HepG2 (cell line): ENCODE results near the gene SFTPA2. TPM values are rescaled to one million over a fixed set of nuclear protein-coding genes. Genes with fewer than 3 reads are reported as not detected.
"Not testable (repeated sequence)": the region's sequence is repeated elsewhere in the genome, so short reads cannot be mapped to it uniquely, and the experiment has no call there.

ENCODE experiments used
- ATAC-seq: fragments of 200-7000 bp; cut with Tn5 transposase; 3 replicates; pipeline ENCODE4 v1.9.1; 2020; ENCODE audit warnings: mild to moderate bottlenecking, moderate library complexity
- BruUV-seq: library from RNA; stranded (reverse); fragments of 400-500 nt; replicated peaks from 2 replicates; lab custom pipeline; 2021; lab: Mats Ljungman, UMichigan
- CTCF ChIA-PET: fragments of 300-600 bp; formaldehyde crosslinking; extraction: SDS; loops from one replicate; lab custom pipeline; 2021; ENCODE audit warnings: low total read pairs, inconsistent platforms, low intra/inter-chr PET ratio; lab: Yijun Ruan, JAX
- POLR2A ChIA-PET: fragments of 350-600 bp; sonication (Branson Sonifier 250); formaldehyde crosslinking; loops from one replicate; lab custom pipeline; 2020; ENCODE audit warnings: antibody characterized with exemption, inconsistent platforms; lab: Yijun Ruan, JAX
- DNase-seq: peaks from one replicate; pipeline ENCODE4 v3.0.0-alpha.2; 2015; ENCODE audit warnings: low spot score
- FAIRE-seq: peaks from 3 replicates; lab custom pipeline; 2011; peaks lifted over from hg19 to GRCh38; lab: Jason Lieb, UNC
- H2AFZ ChIP-seq: one replicate; pipeline ENCODE4 v1.6.1; 2011; ENCODE audit warnings: low read length, inconsistent platforms
- H3K27ac ChIP-seq: fragments of 300-600 bp; 3 replicates; pipeline ENCODE4 v1.8.0; 2011; ENCODE audit warnings: mixed run types, mild to moderate bottlenecking, mixed read lengths, low read length, inconsistent platforms; ENCODE audit not compliant: insufficient read depth; ENCODE audit errors: extremely low read length
- H3K27me3 ChIP-seq, 2 experiments: fragments of 200-600 bp in 1 of 2; 2 replicates in 1 of 2; 3 replicates in 1 of 2; pipeline versions ENCODE4 v1.6.0 to v1.8.0; 2011; ENCODE audit warnings: low read length in 2 of 2, mild to moderate bottlenecking in 2 of 2, moderate library complexity in 2 of 2, inconsistent platforms in 1 of 2; ENCODE audit not compliant: insufficient read depth in 2 of 2, control insufficient read depth in 1 of 2
- H3K36me3 ChIP-seq, 2 experiments: fragments of 200-600 bp in 1 of 2; replicated peaks in 1 of 2; 2 replicates in 1 of 2; 3 replicates in 1 of 2; pipeline versions ENCODE4 v1.5.1 to v1.8.0; 2011; ENCODE audit warnings: low read length in 2 of 2, inconsistent platforms in 1 of 2; ENCODE audit not compliant: insufficient read depth in 2 of 2, control insufficient read depth in 1 of 2
- H3K4me1 ChIP-seq: 2 replicates; pipeline ENCODE4 v1.5.1; 2012; ENCODE audit warnings: low read length, inconsistent platforms; ENCODE audit not compliant: insufficient read depth
- H3K4me2 ChIP-seq: 2 replicates; pipeline ENCODE4 v1.6.0; 2011; ENCODE audit warnings: low read depth, low read length, inconsistent platforms
- H3K4me3 ChIP-seq, 3 experiments: fragments of 200-600 bp in 1 of 3; sonication (generic), shearing (Covaris generic) in 1 of 3; replicated peaks in 1 of 3; 2 replicates each; pipeline ENCODE4 v1.5.1; 2011 to 2016; ENCODE audit warnings: low read length in 3 of 3, inconsistent platforms in 2 of 3, low read depth in 2 of 3, mild to moderate bottlenecking in 2 of 3, control low read depth in 1 of 3, mixed read lengths in 1 of 3; ENCODE audit not compliant: insufficient read depth in 1 of 3
- H3K79me2 ChIP-seq: one replicate; pipeline ENCODE4 v1.6.1; 2011; ENCODE audit warnings: low read length, inconsistent platforms; ENCODE audit not compliant: insufficient read depth
- H3K9ac ChIP-seq: 2 replicates; pipeline ENCODE4 v1.6.0; 2011; ENCODE audit warnings: mild to moderate bottlenecking, low read depth, low read length, inconsistent platforms; ENCODE audit not compliant: insufficient read depth
- H3K9me3 ChIP-seq: 2 replicates; pipeline ENCODE4 v1.5.1; 2012; ENCODE audit warnings: mild to moderate bottlenecking, low read length
- H4K20me1 ChIP-seq: 2 replicates; pipeline ENCODE4 v1.6.0; 2011; ENCODE audit warnings: inconsistent platforms, mild to moderate bottlenecking, low read length, moderate library complexity; ENCODE audit not compliant: insufficient read depth
- NCOA5 ChIP-seq: sonication (generic); formaldehyde crosslinking; IDR thresholded peaks from 2 replicates; pipeline ENCODE4 v1.4.0; 2020; ENCODE audit warnings: missing genetic modification reagents
- PRPF4 ChIP-seq: fragments of 200-400 bp; formaldehyde crosslinking; IDR thresholded peaks from 2 replicates; pipeline ENCODE4 v1.6.1; 2016; ENCODE audit warnings: low read length, low read depth; ENCODE audit not compliant: poor library complexity, severe bottlenecking
- RARA ChIP-seq: IDR thresholded peaks from 2 replicates; pipeline ENCODE4 v1.6.1; 2016; ENCODE audit warnings: missing genetic modification reagents, missing compliant biosample characterization
- SMYD3 ChIP-seq: sonication (generic); formaldehyde crosslinking; IDR thresholded peaks from 2 replicates; pipeline ENCODE4 v1.8.1; 2023; ENCODE audit warnings: mild to moderate bottlenecking, missing genetic modification reagents
- ZBTB1 ChIP-seq: sonication (generic); formaldehyde crosslinking; IDR thresholded peaks from 2 replicates; pipeline ENCODE4 v1.4.0; 2020; ENCODE audit warnings: missing genetic modification reagents, borderline replicate concordance
- ZNF776 ChIP-seq: sonication (generic); formaldehyde crosslinking; IDR thresholded peaks from 2 replicates; pipeline ENCODE4 v1.4.0; 2020; ENCODE audit warnings: mild to moderate bottlenecking, missing genetic modification reagents
- WGBS: methylation state at CpG from one replicate; pipeline ENCODE4 v1.1.6; 2017; ENCODE audit warnings: low lambda C conversion rate; 5-methylcytosine and 5-hydroxymethylcytosine counted together
- in situ Hi-C: cut with HindIII; loops from 2 replicates; pipeline ENCODE4 v1.10.0; 2017; ENCODE audit warnings: low pct_unique_long_range_greater_than_20kb; ENCODE audit not compliant: extremely low pct_ligation_motif_present
- intact Hi-C: fragments of 100-400 bp; cut with micrococcal nuclease; formaldehyde crosslinking; loops from one replicate; pipeline ENCODE4 v1.10.0; 2022; ENCODE audit not compliant: unreplicated experiment
- polyA plus RNA-seq, 8 experiments: library from polyadenylated mRNA; depleted of rRNA in 3 of 8; stranded (reverse) in 7 of 8; unstranded in 1 of 8; fragments of >200 nt; fragmentation: Illumina TruSeq in 4 of 8; extraction: Trizol in 4 of 8; gene quantifications; 2 replicates each; pipeline versions ENCODE4 v1.2.1 to v1.2.3, GENCODE V29; 2011 to 2016; ENCODE audit warnings: low read depth in 4 of 8, missing spikeins in 1 of 8, mixed read lengths in 1 of 8; ENCODE audit not compliant: insufficient read depth in 1 of 8
- total RNA-seq, 5 experiments: library from RNA; depleted of rRNA; stranded (reverse); fragments of >200 nt; fragmentation: Illumina TruSeq; extraction: Trizol; gene quantifications; 2 replicates each; pipeline ENCODE4 v1.2.3, GENCODE V29; 2016; ENCODE audit warnings: low read depth in 1 of 5
- TF ChIP-seq, protein P1 (sequence below): sonication (generic); formaldehyde crosslinking; IDR thresholded peaks from 2 replicates; pipeline ENCODE4 v1.8.0; 2022; ENCODE audit warnings: mild to moderate bottlenecking, missing genetic modification reagents
- TF ChIP-seq, protein P2 (sequence below): IDR thresholded peaks from 2 replicates; pipeline ENCODE4 v1.6.1; 2016; ENCODE audit warnings: missing compliant biosample characterization, missing genetic modification reagents, borderline replicate concordance

Gene SFTPA2
- total and polyA plus RNA-seq, 2 of the 13 experiments (the other 11 are each of a cell fraction or from before 2014, with no cell fraction given) = 0.04 TPM; not detected in 1

GRCh38 chr10:79594565-79594964, 34.4 kb upstream of the SFTPA2 start:
- intact Hi-C loops, CTCF ChIA-PET, DNase-seq, H3K9me3 ChIP-seq, BruUV-seq, POLR2A ChIA-PET, H3K9ac ChIP-seq, H3K79me2 ChIP-seq, H4K20me1 ChIP-seq, in situ Hi-C loops, H3K4me3 ChIP-seq, H3K27ac ChIP-seq, FAIRE-seq, ATAC-seq, H2AFZ ChIP-seq, H3K4me1 ChIP-seq, H3K4me2 ChIP-seq, H3K36me3 ChIP-seq: not testable (repeated sequence)
- 0 out of 5 replicates have a peak, but pooled peaks cover 0 to 11% of the 10 kb centered on the region in 2 experiments for H3K27me3 ChIP-seq
- 0% methylated on average over 2 of the region's 3 CpGs for WGBS

DNA sequence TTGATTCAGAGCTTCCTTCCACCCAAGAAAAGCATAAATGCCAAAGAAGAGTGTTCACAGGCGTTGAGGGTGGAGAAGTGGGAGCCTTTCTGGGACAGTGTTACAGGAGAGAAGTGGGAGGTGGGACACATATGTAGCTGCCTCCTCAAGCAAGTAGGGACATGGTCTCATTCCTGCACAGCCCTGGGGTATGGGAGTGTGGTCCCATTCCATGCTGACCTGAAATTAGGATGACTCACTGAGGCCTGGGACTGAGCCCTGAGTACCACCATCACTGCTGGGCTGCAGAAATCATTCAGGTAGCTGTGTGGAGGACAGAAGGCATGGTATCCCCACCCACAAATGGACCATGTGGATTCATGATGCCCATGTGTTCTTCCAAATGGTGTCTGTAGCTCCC, 33.2 kb upstream of the SFTPA2 start:
- in situ Hi-C loops = no loop called here
- DNase-seq (no peak), FAIRE-seq (no peak), ATAC-seq (no peak)
- Histone ChIP-seq H3K4me1 (no peaks in the 10 kb centered on the region), H3K27me3 (peaks cover 0 to 17% of the 10 kb centered on the region in 2 experiments; a peak in 1 of 5 replicates), H3K4me2 (no peak overlapping the region), H3K79me2 (no peaks in the 10 kb centered on the region), H3K27ac (no peak overlapping the region), H2AFZ (no peak overlapping the region), H3K36me3 (no peaks in the 10 kb centered on the region), H3K4me3 (no peak overlapping the region), H4K20me1 (no peaks in the 10 kb centered on the region), H3K9ac (no peak overlapping the region), H3K9me3 (no peaks in the 10 kb centered on the region)
- POLR2A ChIA-PET = no interaction called here
- no TSS peak for BruUV-seq
- WGBS = 0% methylated on average over 1 of the region's 1 CpG
- CTCF ChIA-PET = no interaction called here
- TF ChIP-seq ZBTB1 (CRISPR knock-in tag) = no peak
- TF ChIP-seq, protein P1, sequence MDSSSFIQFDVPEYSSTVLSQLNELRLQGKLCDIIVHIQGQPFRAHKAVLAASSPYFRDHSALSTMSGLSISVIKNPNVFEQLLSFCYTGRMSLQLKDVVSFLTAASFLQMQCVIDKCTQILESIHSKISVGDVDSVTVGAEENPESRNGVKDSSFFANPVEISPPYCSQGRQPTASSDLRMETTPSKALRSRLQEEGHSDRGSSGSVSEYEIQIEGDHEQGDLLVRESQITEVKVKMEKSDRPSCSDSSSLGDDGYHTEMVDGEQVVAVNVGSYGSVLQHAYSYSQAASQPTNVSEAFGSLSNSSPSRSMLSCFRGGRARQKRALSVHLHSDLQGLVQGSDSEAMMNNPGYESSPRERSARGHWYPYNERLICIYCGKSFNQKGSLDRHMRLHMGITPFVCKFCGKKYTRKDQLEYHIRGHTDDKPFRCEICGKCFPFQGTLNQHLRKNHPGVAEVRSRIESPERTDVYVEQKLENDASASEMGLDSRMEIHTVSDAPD (CRISPR knock-in tag) = no peak
- no peak for TF ChIP-seq ZNF776
- TF ChIP-seq, protein P2, sequence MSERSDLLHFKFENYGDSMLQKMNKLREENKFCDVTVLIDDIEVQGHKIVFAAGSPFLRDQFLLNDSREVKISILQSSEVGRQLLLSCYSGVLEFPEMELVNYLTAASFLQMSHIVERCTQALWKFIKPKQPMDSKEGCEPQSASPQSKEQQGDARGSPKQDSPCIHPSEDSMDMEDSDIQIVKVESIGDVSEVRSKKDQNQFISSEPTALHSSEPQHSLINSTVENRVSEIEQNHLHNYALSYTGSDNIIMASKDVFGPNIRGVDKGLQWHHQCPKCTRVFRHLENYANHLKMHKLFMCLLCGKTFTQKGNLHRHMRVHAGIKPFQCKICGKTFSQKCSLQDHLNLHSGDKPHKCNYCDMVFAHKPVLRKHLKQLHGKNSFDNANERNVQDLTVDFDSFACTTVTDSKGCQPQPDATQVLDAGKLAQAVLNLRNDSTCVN (CRISPR knock-in tag) = no peak
- no peak for TF ChIP-seq RARA (CRISPR knock-in tag)
- no peak for TF ChIP-seq PRPF4
- no peak for TF ChIP-seq NCOA5
- TF ChIP-seq SMYD3 (CRISPR knock-in tag) = no peak
- intact Hi-C loops = no loop called here
